Measurements from ENCODE around the gene NELL1. TPM values are rescaled to one million over a fixed set of nuclear protein-coding genes. Genes with fewer than 3 reads are reported as not detected.

The NELL1 gene
- total and polyA plus RNA-seq, 2 experiments from 2014 or later: 1.6 TPM; not detected in 1

GRCh38 chr11:20909995-20910726, 240.8 kb downstream of the NELL1 start:
- no peaks in the 10 kb centered on the region for H3K27me3 Mint-ChIP-seq (ENCODE audit: insufficient read depth, low read depth, poor library complexity)
- H3K9me3 Mint-ChIP-seq: peaks cover 4% of the 10 kb centered on the region; the same call in 2 of the 3 replicates
- peaks cover 26% of the 10 kb centered on the region for H3K4me1 Mint-ChIP-seq
- Histone ChIP-seq H3K79me2 (replicated peaks; ENCODE audit: insufficient read depth) (no peaks in the 10 kb centered on the region), H3K4me3 (no peak overlapping the region), H3K36me3 (ENCODE audit: insufficient read depth) (no peaks in the 10 kb centered on the region), H3K27ac (ENCODE audit: low read depth) (no peak overlapping the region), H2AFZ (no peak overlapping the region), H3K4me2 (no peak overlapping the region), H3F3A (replicated peaks; ENCODE audit: low read depth) (no peaks in the 10 kb centered on the region), H3K27me3 (ENCODE audit: insufficient read depth) (no peaks in the 10 kb centered on the region), H4K20me1 (replicated peaks; ENCODE audit: insufficient read depth) (no peaks in the 10 kb centered on the region), H3K4me1 (ENCODE audit: insufficient read depth) (peaks cover 38% of the 10 kb centered on the region), H3K9me2 (ENCODE audit: insufficient read depth) (no peaks in the 10 kb centered on the region)
- no peak for ATAC-seq
- H3K36me3 Mint-ChIP-seq (ENCODE audit: low read depth): no peaks in the 10 kb centered on the region
- no peak overlapping the region for H3K4me3 Mint-ChIP-seq
- H3K27ac Mint-ChIP-seq: no peak overlapping the region
- no peak for DNase-seq (ENCODE audit: low spot score)
- TF ChIP-seq CTCF (conservative IDR thresholded peaks at IDR 0.05; ENCODE audit: low read depth in 2 of 2) (no peak), POLR2AphosphoS5 (IDR thresholded peaks at IDR 0.05; ENCODE audit: low read depth) (no peak), ETS1 (IDR thresholded peaks at IDR 0.05) (no peak), JUNB (IDR thresholded peaks at IDR 0.05; ENCODE audit: unreplicated experiment) (no peak), REST (IDR thresholded peaks at IDR 0.05; ENCODE audit: unreplicated experiment) (no peak), ZNF331 (CRISPR knock-in tag; IDR thresholded peaks at IDR 0.05; ENCODE audit: low read depth) (no peak)

GRCh38 chr11:20910733-20911132, 241.3 kb downstream of the NELL1 start:
- Histone ChIP-seq H2AFZ (no peak overlapping the region), H3K27ac (ENCODE audit: low read depth) (no peak overlapping the region), H4K20me1 (replicated peaks; ENCODE audit: insufficient read depth) (no peaks in the 10 kb centered on the region), H3K27me3 (ENCODE audit: insufficient read depth) (no peaks in the 10 kb centered on the region), H3K4me3 (no peak overlapping the region), H3K36me3 (ENCODE audit: insufficient read depth) (no peaks in the 10 kb centered on the region), H3K4me1 (ENCODE audit: insufficient read depth) (peaks cover 42% of the 10 kb centered on the region), H3K9me2 (ENCODE audit: insufficient read depth) (no peaks in the 10 kb centered on the region), H3F3A (replicated peaks; ENCODE audit: low read depth) (no peaks in the 10 kb centered on the region), H3K4me2 (no peak overlapping the region), H3K79me2 (replicated peaks; ENCODE audit: insufficient read depth) (no peaks in the 10 kb centered on the region)
- Mint-ChIP-seq H3K27me3 (ENCODE audit: insufficient read depth, low read depth, poor library complexity) (no peaks in the 10 kb centered on the region), H3K36me3 (ENCODE audit: low read depth) (no peaks in the 10 kb centered on the region), H3K9me3 (peaks cover 3% of the 10 kb centered on the region; the same call in 1 of the 3 replicates), H3K27ac (no peak overlapping the region), H3K4me1 (peaks cover 28% of the 10 kb centered on the region), H3K4me3 (no peak overlapping the region)
- DNase-seq (ENCODE audit: low spot score) (no peak), ATAC-seq (no peak)
- TF ChIP-seq EZH2phosphoT487 (IDR thresholded peaks at IDR 0.05; ENCODE audit: unreplicated experiment): no peak
- TF ChIP-seq ETS1 (IDR thresholded peaks at IDR 0.05): no peak
- no peak for TF ChIP-seq JUNB (IDR thresholded peaks at IDR 0.05; ENCODE audit: unreplicated experiment)
- no peak for TF ChIP-seq EZH2 (IDR thresholded peaks at IDR 0.05; ENCODE audit: low read depth, unreplicated experiment)
- TF ChIP-seq ZNF331 (CRISPR knock-in tag; IDR thresholded peaks at IDR 0.05; ENCODE audit: low read depth): no peak
- TF ChIP-seq NANOG (IDR thresholded peaks at IDR 0.05; ENCODE audit: borderline replicate concordance): no peak
- no peak for TF ChIP-seq STAT1 (IDR thresholded peaks at IDR 0.05; ENCODE audit: unreplicated experiment)
- TF ChIP-seq POLR2AphosphoS5 (IDR thresholded peaks at IDR 0.05; ENCODE audit: low read depth): no peak
- TF ChIP-seq ZNF114 (CRISPR knock-in tag; IDR thresholded peaks at IDR 0.05): no peak
- no peak for TF ChIP-seq CREB1 (CRISPR knock-in tag; IDR thresholded peaks at IDR 0.05; ENCODE audit: low read depth)
- no peak for TF ChIP-seq REST (IDR thresholded peaks at IDR 0.05; ENCODE audit: unreplicated experiment)

Data from GM23338 (cell line).